Measurements from ENCODE around the gene GNB5. TPM values are rescaled to one million over a fixed set of nuclear protein-coding genes. Genes with fewer than 3 reads are reported as not detected.

GNB5 gene
- total RNA-seq, 1 donor from 2014 or later = 29.4 TPM

GRCh38 chr15:52144656-52145178 lies 46.5 kb downstream of the GNB5 start:
- DNase-seq (ENCODE audit: low spot score) = no peak

GRCh38 chr15:52143873-52144272 lies 47.3 kb downstream of the GNB5 start:
- no peak for DNase-seq (ENCODE audit: low spot score)

GRCh38 chr15:52140646-52141045 lies 50.5 kb downstream of the GNB5 start:
- no peak for DNase-seq (ENCODE audit: low spot score)

- peak; percentile 77 for DNase-seq (ENCODE audit: low spot score)
Observed at GRCh38 chr15:52139599-52140462, 51.4 kb downstream of the GNB5 start.

GRCh38 chr15:52137432-52138357 lies 53.5 kb downstream of the GNB5 start:
- no peak for DNase-seq (ENCODE audit: low spot score)

- no peak for DNase-seq (ENCODE audit: low spot score)
Observed at GRCh38 chr15:52136442-52136980, 54.7 kb downstream of the GNB5 start.

- no peak for DNase-seq (ENCODE audit: low spot score)
Observed at GRCh38 chr15:52134502-52135144, 56.6 kb downstream of the GNB5 start.

- no peak for DNase-seq (ENCODE audit: low spot score)
Observed at GRCh38 chr15:52133510-52134220, 57.5 kb downstream of the GNB5 start.

GRCh38 chr15:52132066-52132465 lies 59.1 kb downstream of the GNB5 start:
- no peak for DNase-seq (ENCODE audit: low spot score)

GRCh38 chr15:52128568-52128967 lies 62.6 kb downstream of the GNB5 start:
- no peak for DNase-seq (ENCODE audit: low spot score)

GRCh38 chr15:52124270-52124880 lies 66.8 kb downstream of the GNB5 start:
- no peak for DNase-seq (ENCODE audit: low spot score)

- DNase-seq (ENCODE audit: low spot score) = no peak
Observed at GRCh38 chr15:52121896-52122295, 69.3 kb downstream of the GNB5 start.

- DNase-seq (ENCODE audit: low spot score) = no peak
Observed at GRCh38 chr15:52121006-52121405, 70.2 kb downstream of the GNB5 start.

GRCh38 chr15:52120488-52120887 lies 70.7 kb downstream of the GNB5 start:
- no peak for DNase-seq (ENCODE audit: low spot score)

GRCh38 chr15:52118969-52119749 lies 72.0 kb downstream of the GNB5 start:
- DNase-seq (ENCODE audit: low spot score) = no peak

- no peak for DNase-seq (ENCODE audit: low spot score)
Observed at GRCh38 chr15:52117549-52117948, 73.6 kb downstream of the GNB5 start.

GRCh38 chr15:52115598-52116427 lies 75.4 kb downstream of the GNB5 start:
- DNase-seq (ENCODE audit: low spot score) = no peak

- DNase-seq (ENCODE audit: low spot score) = no peak
Observed at GRCh38 chr15:52114261-52115055, 76.7 kb downstream of the GNB5 start.
